ENCODE measurements around the gene PTPRN2. TPM values are rescaled to one million over a fixed set of nuclear protein-coding genes. Genes with fewer than 3 reads are reported as not detected.

PTPRN2 gene
- total and polyA plus RNA-seq, 2 of the 13 experiments (the other 11 are each of a cell fraction or from before 2014, with no cell fraction given) = 2.5 to 24.2 TPM

DNA sequence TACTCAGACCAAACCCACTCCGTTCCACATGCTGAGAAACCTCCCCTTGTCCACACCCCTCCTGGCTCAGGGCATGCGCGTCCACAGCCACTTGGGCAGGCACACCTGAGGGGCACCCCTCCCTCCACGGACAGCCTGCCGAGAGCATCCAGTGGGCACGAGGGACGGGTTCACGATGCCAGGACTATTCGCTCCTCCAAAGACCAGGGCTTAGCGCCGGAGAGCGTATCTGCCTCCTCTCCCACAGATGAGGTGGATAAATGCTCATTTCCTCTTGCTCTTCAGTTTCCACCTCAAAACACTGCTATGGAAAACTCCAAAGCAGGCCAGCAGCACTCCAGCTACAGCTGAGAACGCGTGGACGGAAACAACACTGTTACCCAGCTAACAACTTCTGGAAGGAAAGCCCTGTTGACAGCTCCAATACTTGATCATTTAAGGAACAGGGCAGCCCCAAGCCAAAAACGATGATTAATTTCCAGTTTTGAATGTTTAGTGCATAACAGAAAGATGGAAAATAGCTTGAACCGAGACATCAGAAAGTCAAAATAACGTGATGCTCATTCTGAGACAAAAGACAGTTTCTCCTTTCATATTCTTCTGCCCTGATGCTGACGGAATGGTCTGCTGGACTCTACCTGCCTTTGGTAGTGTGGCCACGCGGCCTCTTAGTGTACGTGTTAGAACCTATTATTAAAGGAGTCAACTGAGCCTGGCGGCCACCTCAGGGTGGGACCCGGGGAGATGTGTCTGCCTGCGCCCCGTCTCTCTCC is 1046.1 kb downstream of the PTPRN2 start (continued):
- TF ChIP-seq, protein P1, sequence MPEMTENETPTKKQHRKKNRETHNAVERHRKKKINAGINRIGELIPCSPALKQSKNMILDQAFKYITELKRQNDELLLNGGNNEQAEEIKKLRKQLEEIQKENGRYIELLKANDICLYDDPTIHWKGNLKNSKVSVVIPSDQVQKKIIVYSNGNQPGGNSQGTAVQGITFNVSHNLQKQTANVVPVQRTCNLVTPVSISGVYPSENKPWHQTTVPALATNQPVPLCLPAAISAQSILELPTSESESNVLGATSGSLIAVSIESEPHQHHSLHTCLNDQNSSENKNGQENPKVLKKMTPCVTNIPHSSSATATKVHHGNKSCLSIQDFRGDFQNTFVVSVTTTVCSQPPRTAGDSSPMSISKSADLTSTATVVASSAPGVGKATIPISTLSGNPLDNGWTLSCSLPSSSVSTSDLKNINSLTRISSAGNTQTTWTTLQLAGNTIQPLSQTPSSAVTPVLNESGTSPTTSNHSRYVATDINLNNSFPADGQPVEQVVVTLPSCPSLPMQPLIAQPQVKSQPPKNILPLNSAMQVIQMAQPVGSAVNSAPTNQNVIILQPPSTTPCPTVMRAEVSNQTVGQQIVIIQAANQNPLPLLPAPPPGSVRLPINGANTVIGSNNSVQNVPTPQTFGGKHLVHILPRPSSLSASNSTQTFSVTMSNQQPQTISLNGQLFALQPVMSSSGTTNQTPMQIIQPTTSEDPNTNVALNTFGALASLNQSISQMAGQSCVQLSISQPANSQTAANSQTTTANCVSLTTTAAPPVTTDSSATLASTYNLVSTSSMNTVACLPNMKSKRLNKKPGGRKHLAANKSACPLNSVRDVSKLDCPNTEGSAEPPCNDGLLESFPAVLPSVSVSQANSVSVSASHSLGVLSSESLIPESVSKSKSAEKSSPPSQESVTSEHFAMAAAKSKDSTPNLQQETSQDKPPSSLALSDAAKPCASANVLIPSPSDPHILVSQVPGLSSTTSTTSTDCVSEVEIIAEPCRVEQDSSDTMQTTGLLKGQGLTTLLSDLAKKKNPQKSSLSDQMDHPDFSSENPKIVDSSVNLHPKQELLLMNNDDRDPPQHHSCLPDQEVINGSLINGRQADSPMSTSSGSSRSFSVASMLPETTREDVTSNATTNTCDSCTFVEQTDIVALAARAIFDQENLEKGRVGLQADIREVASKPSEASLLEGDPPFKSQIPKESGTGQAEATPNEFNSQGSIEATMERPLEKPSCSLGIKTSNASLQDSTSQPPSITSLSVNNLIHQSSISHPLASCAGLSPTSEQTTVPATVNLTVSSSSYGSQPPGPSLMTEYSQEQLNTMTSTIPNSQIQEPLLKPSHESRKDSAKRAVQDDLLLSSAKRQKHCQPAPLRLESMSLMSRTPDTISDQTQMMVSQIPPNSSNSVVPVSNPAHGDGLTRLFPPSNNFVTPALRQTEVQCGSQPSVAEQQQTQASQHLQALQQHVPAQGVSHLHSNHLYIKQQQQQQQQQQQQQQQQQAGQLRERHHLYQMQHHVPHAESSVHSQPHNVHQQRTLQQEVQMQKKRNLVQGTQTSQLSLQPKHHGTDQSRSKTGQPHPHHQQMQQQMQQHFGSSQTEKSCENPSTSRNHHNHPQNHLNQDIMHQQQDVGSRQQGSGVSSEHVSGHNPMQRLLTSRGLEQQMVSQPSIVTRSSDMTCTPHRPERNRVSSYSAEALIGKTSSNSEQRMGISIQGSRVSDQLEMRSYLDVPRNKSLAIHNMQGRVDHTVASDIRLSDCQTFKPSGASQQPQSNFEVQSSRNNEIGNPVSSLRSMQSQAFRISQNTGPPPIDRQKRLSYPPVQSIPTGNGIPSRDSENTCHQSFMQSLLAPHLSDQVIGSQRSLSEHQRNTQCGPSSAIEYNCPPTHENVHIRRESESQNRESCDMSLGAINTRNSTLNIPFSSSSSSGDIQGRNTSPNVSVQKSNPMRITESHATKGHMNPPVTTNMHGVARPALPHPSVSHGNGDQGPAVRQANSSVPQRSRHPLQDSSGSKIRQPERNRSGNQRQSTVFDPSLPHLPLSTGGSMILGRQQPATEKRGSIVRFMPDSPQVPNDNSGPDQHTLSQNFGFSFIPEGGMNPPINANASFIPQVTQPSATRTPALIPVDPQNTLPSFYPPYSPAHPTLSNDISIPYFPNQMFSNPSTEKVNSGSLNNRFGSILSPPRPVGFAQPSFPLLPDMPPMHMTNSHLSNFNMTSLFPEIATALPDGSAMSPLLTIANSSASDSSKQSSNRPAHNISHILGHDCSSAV (CRISPR knock-in tag; IDR thresholded peaks at IDR 0.05; ENCODE audit: borderline replicate concordance) = no peak
- TF ChIP-seq ZBTB20 (CRISPR knock-in tag; IDR thresholded peaks at IDR 0.05; ENCODE audit: borderline replicate concordance, low read depth) = no peak
- TF ChIP-seq, protein P2, sequence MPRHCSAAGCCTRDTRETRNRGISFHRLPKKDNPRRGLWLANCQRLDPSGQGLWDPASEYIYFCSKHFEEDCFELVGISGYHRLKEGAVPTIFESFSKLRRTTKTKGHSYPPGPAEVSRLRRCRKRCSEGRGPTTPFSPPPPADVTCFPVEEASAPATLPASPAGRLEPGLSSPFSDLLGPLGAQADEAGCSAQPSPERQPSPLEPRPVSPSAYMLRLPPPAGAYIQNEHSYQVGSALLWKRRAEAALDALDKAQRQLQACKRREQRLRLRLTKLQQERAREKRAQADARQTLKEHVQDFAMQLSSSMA (CRISPR knock-in tag; IDR thresholded peaks at IDR 0.05) = no peak
